Activated naive CD8-positive, alpha-beta T cell (primary cell): ENCODE data around the gene R3HDM4.
"Not testable (repeated sequence)": the region's sequence is repeated elsewhere in the genome, so short reads cannot be mapped to it uniquely, and the experiment has no call there.

Experiments used
- H3K27ac Mint-ChIP-seq: one replicate; pipeline ENCODE4 v1.8.0; 2021; ENCODE audit warnings: mixed read lengths
- H3K27me3 Mint-ChIP-seq: one replicate; pipeline ENCODE4 v1.8.0; 2021; ENCODE audit warnings: mixed read lengths
- H3K36me3 Mint-ChIP-seq: one replicate; pipeline ENCODE4 v1.8.0; 2021; ENCODE audit warnings: mixed read lengths
- H3K4me1 Mint-ChIP-seq: one replicate; pipeline ENCODE4 v1.8.0; 2021; ENCODE audit warnings: low read depth, mixed read lengths
- H3K4me3 Mint-ChIP-seq: one replicate; pipeline ENCODE4 v1.8.0; 2021; ENCODE audit warnings: mild to moderate bottlenecking, mixed read lengths
- H3K9me3 Mint-ChIP-seq: one replicate; pipeline ENCODE4 v1.8.0; 2021; ENCODE audit warnings: low read depth, mixed read lengths

R3HDM4 gene

DNA sequence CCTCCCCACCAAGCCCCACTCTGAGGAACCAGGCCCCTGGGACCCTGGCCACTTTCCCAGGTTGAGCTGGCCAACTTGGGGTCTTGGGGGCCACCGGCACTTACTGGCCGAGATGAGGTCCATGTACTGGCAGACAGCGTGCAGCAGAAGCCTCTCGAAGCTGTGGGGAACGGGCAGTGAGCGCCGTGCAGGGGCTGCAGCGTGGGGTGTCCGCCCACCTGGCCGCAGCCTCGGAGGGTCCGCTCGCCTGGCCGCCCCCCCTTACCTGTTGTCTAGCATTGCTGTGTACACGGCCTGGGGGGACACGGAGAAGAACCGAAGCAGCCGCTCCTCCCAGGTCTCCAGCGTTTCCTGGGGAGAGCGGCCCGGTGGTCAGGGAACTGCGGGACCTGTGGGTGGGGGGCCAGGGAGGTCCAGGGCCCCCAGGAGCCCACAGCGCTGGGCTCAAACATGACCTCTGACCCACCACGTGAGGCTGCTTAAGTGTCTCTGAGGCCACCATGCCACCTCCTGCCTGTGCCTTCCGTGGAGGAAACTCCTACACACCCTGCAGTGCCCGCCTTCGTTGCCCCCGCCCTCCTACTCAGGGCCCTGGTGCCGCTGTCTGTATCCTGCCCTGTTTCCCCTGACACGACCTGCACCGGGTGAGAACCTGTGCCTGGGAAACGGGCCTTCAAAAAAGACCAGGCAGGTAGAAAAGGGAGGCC, 13.5 kb downstream of the R3HDM4 start:
- H3K4me3 Mint-ChIP-seq, result no peak overlapping the region
- no peak overlapping the region for H3K27ac Mint-ChIP-seq
- no peaks in the 10 kb centered on the region for H3K9me3 Mint-ChIP-seq
- no peaks in the 10 kb centered on the region for H3K36me3 Mint-ChIP-seq
- no peaks in the 10 kb centered on the region for H3K27me3 Mint-ChIP-seq
- peaks cover 9% of the 10 kb centered on the region for H3K4me1 Mint-ChIP-seq

DNA sequence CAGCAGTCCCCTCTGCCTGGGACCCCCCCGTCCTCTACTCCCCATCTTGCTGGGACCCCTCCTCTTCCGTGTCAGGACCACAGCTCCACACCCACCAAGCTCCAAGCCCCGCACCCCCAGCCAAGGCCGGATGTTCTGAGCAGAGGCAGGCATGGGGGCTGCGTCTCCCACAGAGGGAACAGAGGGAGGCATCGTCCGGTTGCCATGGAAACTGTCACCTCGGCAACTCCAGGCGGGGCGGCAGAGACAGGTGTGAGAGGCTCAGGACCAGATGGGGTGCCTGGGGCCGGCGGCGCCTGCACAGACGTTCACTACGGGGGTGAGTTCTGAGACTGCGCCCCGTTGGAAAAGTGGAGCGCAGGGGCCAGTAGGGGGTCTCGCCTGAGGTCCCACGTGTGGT, 14.4 kb downstream of the R3HDM4 start:
- Mint-ChIP-seq H3K27me3 (no peaks in the 10 kb centered on the region), H3K4me3 (no peak overlapping the region), H3K9me3 (no peaks in the 10 kb centered on the region), H3K27ac (no peak overlapping the region), H3K36me3 (no peaks in the 10 kb centered on the region), H3K4me1 (peaks cover 4% of the 10 kb centered on the region)

DNA sequence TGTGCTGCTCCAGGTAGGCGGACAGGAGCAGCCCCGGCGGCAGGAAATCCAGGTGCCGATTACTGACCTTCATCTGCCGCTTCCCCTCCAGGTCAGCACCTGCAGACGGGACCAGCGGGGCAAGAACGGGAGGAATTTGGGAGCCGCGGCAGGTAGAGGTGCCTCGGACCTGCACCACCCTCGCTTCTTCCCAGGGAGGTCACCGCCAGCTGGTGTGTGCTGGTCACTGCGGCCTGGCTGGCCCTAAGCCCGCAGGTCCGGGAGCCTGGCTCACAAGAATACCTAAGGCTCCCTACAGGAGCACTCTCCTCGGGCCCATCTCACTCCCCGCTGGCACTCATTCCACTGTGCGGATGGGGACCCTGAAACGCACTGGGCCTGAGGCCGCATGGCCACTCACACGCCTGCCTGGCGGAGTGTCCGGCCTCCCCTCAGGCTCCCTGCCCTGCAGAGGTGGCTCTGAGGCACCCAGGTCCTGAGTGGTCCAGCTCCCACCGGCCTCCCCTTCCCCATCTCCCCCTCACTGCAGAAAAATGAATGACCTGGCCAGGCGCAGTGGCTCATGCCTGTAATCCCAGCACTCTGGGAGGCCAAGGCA, 15.5 kb downstream of the R3HDM4 start:
- Mint-ChIP-seq H3K4me1 (peaks cover 4% of the 10 kb centered on the region), H3K36me3 (no peaks in the 10 kb centered on the region), H3K27me3 (no peaks in the 10 kb centered on the region), H3K27ac (no peak overlapping the region), H3K9me3 (no peaks in the 10 kb centered on the region), H3K4me3 (no peak overlapping the region)

DNA sequence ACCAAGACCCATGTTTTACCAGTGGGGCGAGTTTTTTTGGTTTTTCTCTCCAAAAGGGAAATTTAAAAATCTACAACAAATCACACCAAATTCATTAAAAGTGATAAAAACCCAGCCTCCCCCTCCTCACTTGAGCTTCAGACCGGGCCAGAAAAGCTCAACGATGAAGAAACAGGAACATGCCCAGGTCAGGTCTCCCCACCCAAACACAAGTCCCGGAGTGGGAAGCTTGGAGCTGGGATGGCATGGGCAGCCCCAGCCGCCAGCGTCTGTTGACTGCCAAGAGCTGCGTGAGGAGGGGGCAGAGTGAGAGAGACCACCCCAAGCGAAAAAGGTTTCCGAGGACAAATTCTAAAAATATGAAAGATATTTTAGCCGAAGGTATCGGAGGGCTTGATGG, 16.0 kb downstream of the R3HDM4 start:
- Mint-ChIP-seq H3K27me3 (no peaks in the 10 kb centered on the region), H3K36me3 (no peaks in the 10 kb centered on the region), H3K9me3 (no peaks in the 10 kb centered on the region), H3K4me3 (no peak overlapping the region), H3K4me1 (peaks cover 3% of the 10 kb centered on the region), H3K27ac (no peak overlapping the region)

DNA sequence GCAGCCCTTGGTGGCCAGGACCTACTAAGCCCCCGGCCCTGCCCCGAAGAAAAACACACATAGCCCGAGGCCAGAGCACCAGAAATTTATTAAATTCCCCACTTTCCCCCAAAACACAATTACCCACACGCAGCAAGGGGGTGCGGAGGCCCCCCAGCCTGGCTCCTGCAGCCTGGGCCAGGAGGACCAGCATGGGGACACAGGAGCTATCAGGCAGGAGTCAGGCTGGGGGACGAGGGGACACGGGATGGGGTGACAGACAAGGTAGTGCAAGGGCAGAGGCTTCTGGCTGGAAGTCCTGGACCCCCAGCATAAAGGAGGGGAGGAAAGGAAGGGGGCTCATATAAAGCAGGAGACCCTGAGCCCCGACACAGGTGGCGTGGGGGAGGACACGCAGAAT, 16.6 kb downstream of the R3HDM4 start:
- Mint-ChIP-seq H3K4me3 (no peak overlapping the region), H3K27me3 (no peaks in the 10 kb centered on the region), H3K9me3 (no peaks in the 10 kb centered on the region), H3K4me1 (peaks cover 3% of the 10 kb centered on the region), H3K27ac (no peak overlapping the region), H3K36me3 (no peaks in the 10 kb centered on the region)

DNA sequence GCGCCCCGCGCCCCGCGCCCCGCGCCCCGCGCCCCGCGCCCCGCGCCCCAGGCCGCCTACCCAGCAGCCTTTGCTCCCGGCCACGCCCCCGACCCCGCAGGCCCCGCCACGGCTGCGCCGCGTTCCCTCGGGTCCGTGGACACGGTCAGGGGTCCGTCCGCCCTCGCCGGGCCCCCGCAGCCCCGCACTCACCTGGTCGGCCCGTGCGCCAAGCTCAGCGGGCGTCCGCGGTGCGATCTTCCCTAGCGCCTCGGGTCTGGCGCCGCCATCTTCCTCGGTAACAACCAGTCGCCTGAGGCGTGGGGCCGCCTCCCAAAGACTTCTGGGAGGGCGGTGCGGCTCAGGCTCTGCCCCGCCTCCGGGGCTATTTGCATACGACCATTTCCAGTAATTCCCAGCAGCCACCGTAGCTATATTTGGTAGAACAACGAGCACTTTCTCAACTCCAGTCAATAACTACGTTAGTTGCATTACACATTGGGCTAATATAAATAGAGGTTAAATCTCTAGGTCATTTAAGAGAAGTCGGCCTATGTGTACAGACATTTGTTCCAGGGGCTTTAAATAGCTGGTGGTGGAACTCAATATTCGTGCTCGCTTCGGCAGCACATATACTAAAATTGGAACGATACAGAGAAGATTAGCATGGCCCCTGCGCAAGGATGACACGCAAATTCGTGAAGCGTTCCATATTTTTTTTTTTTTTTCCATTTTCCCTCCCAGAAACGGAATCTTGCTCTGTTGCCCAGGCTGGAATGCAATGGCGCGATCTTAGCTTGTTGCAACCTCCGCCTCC, 19.9 kb downstream of the R3HDM4 start, which contains the start of the genes MED16 and RNU6-9:
Gene MED16, minus strand, starts transcription at position 294 of the 796 bp plus-strand sequence. CDS start 2,056 bp downstream, outside the sequence.
Gene RNU6-9, plus strand, starts transcription at position 591 of the 796 bp plus-strand sequence.
- Mint-ChIP-seq H3K27ac (peak within 1 kb of the TSS; percentile 99), H3K4me1 (peaks cover 21% of the 10 kb centered on the region), H3K9me3 (no peaks in the 10 kb centered on the region), H3K4me3 (peak within 1 kb of the TSS; percentile 92), H3K27me3 (no peaks in the 10 kb centered on the region), H3K36me3 (no peaks in the 10 kb centered on the region)

DNA sequence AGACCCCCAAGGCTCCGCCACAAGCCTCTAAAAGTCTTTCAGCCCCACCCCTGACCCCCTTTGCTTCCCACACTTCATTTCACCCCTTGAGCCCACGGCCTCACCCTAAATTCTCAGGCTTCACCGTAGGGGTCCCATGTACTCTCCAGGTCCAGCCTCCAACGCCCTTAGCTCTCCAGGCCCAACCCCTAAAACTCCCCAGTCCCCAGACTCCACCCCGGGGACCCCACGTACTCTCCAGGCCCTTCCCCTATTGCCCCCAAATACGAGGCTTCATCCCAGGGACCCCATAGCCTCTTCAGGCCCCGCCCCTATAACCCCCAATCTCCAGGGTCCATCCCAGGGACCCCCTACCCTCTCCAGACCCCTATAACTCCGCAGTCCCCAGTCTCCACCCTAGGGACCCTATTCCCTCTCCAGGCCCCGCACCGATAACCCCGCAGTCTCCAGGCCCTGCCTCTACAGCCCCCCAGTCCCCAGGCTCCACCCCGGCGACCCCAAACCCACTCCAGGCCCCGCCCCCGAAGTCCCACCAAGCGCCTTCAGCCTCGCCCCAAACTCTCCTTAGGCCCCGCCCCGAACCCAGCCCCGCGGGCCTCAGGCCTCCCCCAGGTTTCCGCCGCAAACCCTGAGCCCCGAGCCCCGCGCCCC, 20.7 kb downstream of the R3HDM4 start:
- Mint-ChIP-seq H3K9me3 (no peaks in the 10 kb centered on the region), H3K4me1 (peaks cover 24% of the 10 kb centered on the region), H3K27me3 (no peaks in the 10 kb centered on the region), H3K4me3 (peak overlapping the region; percentile 81), H3K27ac (peak overlapping the region; percentile 68), H3K36me3 (no peaks in the 10 kb centered on the region)

DNA sequence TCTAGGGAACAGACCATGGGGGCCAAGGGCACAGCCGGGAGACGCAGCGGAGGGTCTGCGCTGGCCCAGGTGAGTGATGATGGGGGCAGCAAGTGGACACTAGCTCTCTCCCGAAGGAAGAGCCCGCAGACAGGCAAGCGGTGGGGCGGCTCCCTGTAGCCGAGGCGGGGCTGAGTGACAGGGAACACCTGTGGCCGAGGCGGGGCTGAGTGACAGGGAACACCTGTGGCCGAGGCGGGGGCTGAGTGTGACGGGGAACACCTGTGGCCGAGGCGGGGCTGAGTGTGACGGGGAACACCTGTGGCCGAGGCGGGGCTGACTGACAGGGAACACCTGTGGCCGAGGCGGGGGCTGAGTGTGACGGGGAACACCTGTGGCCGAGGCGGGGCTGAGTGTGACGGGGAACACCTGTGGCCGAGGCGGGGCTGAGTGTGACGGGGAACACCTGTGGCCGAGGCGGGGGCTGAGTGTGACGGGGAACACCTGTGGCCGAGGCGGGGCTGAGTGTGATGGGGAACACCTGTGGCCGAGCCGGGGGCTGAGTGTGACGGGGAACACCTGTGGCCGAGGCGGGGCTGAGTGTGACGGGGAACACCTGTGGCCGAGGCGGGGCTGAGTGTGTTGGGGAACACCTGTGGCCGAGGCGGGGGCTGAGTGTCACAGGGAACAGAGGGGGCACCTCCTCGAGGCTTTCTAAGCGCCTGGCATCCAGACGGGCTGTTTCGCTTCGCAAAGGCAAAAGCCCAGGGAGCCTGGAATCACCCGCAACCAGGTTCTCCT, 21.4 kb downstream of the R3HDM4 start:
- not testable (repeated sequence) for H3K27me3 Mint-ChIP-seq, H3K9me3 Mint-ChIP-seq, H3K27ac Mint-ChIP-seq, H3K36me3 Mint-ChIP-seq
- H3K4me3 Mint-ChIP-seq, result peak overlapping the region; percentile 81
- H3K4me1 Mint-ChIP-seq, result peaks cover 28% of the 10 kb centered on the region

DNA sequence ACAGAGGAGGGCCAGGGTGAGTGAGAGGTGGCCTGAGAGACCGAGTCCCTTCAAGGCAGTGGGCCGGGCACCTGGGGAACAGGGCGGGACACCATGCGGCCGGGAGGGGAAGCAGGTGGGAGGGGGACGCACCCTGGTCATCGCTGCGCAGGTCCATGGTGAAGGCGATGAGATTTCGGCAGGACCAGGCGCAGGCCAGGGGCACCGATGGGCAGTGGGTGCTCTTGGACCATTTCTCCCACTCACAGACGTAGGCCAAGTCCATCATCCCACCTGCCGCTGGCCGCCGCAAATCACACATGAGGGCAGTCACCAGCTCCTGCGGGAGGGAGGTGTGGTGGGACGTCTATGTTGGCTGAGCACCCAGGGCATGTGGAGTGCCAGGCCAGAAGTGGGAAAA, 22.2 kb downstream of the R3HDM4 start:
- no peaks in the 10 kb centered on the region for H3K27me3 Mint-ChIP-seq
- H3K36me3 Mint-ChIP-seq, result no peaks in the 10 kb centered on the region
- H3K27ac Mint-ChIP-seq, result no peak overlapping the region
- peak overlapping the region; percentile 76 for H3K4me3 Mint-ChIP-seq
- no peaks in the 10 kb centered on the region for H3K9me3 Mint-ChIP-seq
- peaks cover 28% of the 10 kb centered on the region for H3K4me1 Mint-ChIP-seq

DNA sequence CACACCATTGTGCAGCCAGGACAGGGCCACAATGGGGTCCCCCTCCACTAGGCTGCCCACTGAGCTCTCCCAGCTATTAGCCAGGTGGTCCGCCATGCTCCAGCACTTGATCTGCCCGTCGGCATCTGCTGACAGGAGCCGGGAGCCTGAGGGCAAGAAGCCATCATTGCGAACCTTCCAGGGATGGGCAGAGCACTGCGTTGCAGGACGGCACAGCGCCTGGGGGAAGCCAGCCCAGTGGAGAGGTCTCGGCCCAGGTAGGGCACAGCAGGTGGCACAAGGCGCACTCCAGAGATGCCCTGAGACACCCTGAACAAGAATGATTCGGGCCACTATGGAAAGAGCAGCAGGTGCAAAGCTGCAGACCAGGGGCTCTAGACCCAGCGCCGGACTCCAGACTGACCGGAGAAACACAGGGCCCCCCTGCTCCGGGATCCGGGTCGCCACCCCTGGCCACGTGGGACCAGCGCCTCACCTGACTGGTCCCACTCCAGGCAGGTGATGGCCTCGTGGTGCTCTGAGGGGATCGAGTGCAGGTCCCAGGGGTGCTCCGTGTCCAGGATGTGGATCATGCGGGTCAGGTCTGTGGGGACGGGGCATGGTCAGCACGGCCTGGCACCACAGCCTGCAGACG, 23.2 kb downstream of the R3HDM4 start:
- H3K27ac Mint-ChIP-seq, result peak overlapping the region; percentile 22
- H3K9me3 Mint-ChIP-seq, result no peaks in the 10 kb centered on the region
- peak overlapping the region; percentile 41 for H3K4me3 Mint-ChIP-seq
- H3K36me3 Mint-ChIP-seq, result no peaks in the 10 kb centered on the region
- H3K4me1 Mint-ChIP-seq, result peaks cover 27% of the 10 kb centered on the region
- no peaks in the 10 kb centered on the region for H3K27me3 Mint-ChIP-seq

DNA sequence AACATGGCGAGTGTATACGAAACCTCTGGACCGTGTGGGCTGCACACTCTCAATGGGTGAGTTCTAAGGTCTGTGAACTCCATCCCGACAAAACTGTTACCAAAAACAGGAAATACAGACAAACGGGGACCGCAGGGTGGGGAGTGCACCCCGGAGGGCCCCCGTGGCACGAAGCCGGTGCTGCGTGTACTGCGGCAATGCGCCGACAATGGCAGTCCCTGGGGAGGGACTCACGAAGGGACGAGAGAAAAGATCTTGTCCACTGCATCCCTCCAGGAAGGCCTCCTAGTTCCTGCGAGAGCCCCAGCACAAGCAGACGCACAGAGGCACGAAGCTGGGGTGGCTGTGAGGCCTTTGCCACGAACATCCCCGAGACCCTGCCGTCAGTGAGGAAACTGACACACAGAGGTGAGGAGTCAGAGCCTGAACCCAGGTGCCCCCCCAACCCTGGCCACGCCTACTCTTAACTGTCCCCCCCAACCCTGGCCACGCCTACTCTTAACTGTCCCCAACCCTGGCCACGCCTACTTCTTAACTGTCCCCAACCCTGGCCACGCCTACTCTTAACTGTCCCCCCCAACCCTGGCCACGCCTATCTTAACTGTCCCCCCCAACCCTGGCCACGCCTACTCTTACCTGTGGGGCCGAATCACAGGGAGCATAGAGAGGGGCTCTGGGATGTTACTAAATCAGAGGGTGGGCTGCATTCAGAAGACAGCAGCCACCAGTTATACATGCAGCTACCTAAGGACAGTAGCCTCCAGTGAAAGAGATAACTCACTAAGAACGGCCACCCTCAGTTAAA, 24.2 kb downstream of the R3HDM4 start:
- Mint-ChIP-seq H3K4me3 (peak overlapping the region; percentile 44), H3K4me1 (peaks cover 27% of the 10 kb centered on the region), H3K9me3 (no peaks in the 10 kb centered on the region), H3K27me3 (no peaks in the 10 kb centered on the region), H3K36me3 (no peaks in the 10 kb centered on the region), H3K27ac (peak overlapping the region; percentile 70)

DNA sequence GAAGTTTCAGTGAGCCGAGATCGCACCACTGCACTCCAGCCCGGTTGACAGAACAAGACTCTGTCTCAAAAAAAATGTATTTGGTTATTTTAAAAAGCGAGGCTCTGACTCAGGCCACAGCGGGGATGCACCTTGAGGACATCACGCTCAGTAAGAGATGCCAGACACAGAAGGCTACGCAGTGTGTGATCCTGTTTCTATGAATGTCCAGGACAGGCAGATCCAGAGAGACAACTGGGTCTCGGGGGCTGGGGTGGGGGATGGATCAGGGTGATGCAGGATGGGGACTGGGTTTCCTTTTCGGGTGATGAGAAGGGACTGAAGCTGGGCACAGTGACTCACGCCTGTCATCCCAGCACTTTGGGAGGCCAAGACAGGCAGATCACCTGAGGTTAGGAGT, 25.4 kb downstream of the R3HDM4 start:
- Mint-ChIP-seq H3K36me3 (no peaks in the 10 kb centered on the region), H3K27ac (peak overlapping the region; percentile 64), H3K4me3 (no peak overlapping the region), H3K4me1 (peaks cover 27% of the 10 kb centered on the region), H3K9me3 (no peaks in the 10 kb centered on the region), H3K27me3 (no peaks in the 10 kb centered on the region)

DNA sequence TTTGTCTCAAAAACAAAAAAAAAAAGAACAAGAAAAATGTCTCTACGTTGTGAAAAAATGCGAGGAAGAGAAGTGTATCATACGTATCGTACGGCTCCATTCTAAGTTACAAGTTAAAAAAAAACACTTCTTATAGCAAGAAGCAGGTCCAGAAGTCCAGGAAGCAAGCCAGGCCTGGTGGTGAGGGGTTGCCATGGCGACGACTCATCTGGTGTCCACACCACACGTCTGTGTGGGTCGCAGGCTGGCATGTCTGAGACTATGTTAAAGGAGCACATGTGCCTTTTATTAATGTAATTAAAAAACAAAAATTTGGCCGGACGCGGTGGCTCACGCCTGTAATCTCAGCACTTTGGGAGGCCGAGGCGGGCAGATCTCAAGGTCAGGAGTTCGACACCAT, 25.9 kb downstream of the R3HDM4 start:
- Mint-ChIP-seq H3K9me3 (no peaks in the 10 kb centered on the region), H3K4me3 (no peak overlapping the region), H3K27ac (peak overlapping the region; percentile 66), H3K4me1 (peaks cover 27% of the 10 kb centered on the region), H3K27me3 (no peaks in the 10 kb centered on the region), H3K36me3 (no peaks in the 10 kb centered on the region)
